ENCODE data around the gene AFAP1.
A peak's percentile ranks its signal among the peaks of the same experiment; 100 is the strongest.

AFAP1 gene

GRCh38 chr4:7763106-7763505, 176.6 kb downstream of the AFAP1 start:
- TF ChIP-seq ZBTB7A (IDR thresholded peaks at IDR 0.05; ENCODE audit: low read depth) (no peak), CREB1 (IDR thresholded peaks at IDR 0.05; ENCODE audit: low read depth) (no peak), USF1 (IDR thresholded peaks at IDR 0.05) (no peak), YY1 (IDR thresholded peaks at IDR 0.05; ENCODE audit: low read depth) (no peak), NFIC (IDR thresholded peaks at IDR 0.05) (no peak), RAD21 (IDR thresholded peaks at IDR 0.05; ENCODE audit: low read depth) (no peak), EGR1 (IDR thresholded peaks at IDR 0.05) (no peak), FOXM1 (IDR thresholded peaks at IDR 0.05; ENCODE audit: borderline replicate concordance, low read depth) (no peak), TCF12 (IDR thresholded peaks at IDR 0.05; ENCODE audit: low read depth) (no peak), CEBPB (IDR thresholded peaks at IDR 0.05) (no peak)

- TF ChIP-seq YY1 (IDR thresholded peaks at IDR 0.05; ENCODE audit: low read depth) (no peak), ZBTB7A (IDR thresholded peaks at IDR 0.05; ENCODE audit: low read depth) (no peak), TCF12 (IDR thresholded peaks at IDR 0.05; ENCODE audit: low read depth) (no peak), TAF1 (IDR thresholded peaks at IDR 0.05; ENCODE audit: low read depth) (no peak), NFIC (IDR thresholded peaks at IDR 0.05) (no peak)
- TF ChIP-seq, protein P1, sequence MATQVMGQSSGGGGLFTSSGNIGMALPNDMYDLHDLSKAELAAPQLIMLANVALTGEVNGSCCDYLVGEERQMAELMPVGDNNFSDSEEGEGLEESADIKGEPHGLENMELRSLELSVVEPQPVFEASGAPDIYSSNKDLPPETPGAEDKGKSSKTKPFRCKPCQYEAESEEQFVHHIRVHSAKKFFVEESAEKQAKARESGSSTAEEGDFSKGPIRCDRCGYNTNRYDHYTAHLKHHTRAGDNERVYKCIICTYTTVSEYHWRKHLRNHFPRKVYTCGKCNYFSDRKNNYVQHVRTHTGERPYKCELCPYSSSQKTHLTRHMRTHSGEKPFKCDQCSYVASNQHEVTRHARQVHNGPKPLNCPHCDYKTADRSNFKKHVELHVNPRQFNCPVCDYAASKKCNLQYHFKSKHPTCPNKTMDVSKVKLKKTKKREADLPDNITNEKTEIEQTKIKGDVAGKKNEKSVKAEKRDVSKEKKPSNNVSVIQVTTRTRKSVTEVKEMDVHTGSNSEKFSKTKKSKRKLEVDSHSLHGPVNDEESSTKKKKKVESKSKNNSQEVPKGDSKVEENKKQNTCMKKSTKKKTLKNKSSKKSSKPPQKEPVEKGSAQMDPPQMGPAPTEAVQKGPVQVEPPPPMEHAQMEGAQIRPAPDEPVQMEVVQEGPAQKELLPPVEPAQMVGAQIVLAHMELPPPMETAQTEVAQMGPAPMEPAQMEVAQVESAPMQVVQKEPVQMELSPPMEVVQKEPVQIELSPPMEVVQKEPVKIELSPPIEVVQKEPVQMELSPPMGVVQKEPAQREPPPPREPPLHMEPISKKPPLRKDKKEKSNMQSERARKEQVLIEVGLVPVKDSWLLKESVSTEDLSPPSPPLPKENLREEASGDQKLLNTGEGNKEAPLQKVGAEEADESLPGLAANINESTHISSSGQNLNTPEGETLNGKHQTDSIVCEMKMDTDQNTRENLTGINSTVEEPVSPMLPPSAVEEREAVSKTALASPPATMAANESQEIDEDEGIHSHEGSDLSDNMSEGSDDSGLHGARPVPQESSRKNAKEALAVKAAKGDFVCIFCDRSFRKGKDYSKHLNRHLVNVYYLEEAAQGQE (IDR thresholded peaks at IDR 0.05; ENCODE audit: low read depth): no peak
These were observed 177.2 kb downstream of the AFAP1 start for GRCh38 chr4:7762376-7763030.

- no peak for TF ChIP-seq TAF1 (IDR thresholded peaks at IDR 0.05; ENCODE audit: low read depth)
- no peak for TF ChIP-seq ZBTB7A (IDR thresholded peaks at IDR 0.05; ENCODE audit: low read depth)
- TF ChIP-seq RAD21 (IDR thresholded peaks at IDR 0.05; ENCODE audit: low read depth): peak; percentile 61
- no peak for TF ChIP-seq EGR1 (IDR thresholded peaks at IDR 0.05)
- TF ChIP-seq YY1 (IDR thresholded peaks at IDR 0.05; ENCODE audit: low read depth): no peak
- TF ChIP-seq CREB1 (IDR thresholded peaks at IDR 0.05; ENCODE audit: low read depth): no peak
- TF ChIP-seq USF1 (IDR thresholded peaks at IDR 0.05): no peak
- TF ChIP-seq FOXM1 (IDR thresholded peaks at IDR 0.05; ENCODE audit: borderline replicate concordance, low read depth): no peak
These were observed 177.9 kb downstream of the AFAP1 start for GRCh38 chr4:7761720-7762119.

DNA sequence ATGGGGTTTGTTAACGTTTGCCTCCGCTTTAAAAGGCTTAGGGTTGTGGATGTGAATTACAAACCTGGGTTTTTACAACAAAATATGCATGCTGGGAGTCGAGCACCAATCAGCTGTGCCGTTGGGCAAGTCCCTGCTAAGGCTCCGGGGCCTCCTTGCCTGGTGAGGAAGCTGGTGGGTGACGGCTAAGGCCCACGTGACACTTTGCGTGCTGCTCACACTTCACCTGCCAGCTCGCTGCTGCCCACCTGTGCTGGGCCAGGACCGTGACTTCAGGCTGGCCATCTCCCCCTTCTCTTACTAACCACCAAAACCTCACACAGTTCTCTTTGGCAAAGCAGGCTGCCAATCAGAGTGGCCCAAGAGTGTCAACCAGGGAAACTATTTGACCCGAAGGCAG, 178.3 kb downstream of the AFAP1 start:
- TF ChIP-seq ZBTB7A (IDR thresholded peaks at IDR 0.05; ENCODE audit: low read depth): no peak
- no peak for TF ChIP-seq TAF1 (IDR thresholded peaks at IDR 0.05; ENCODE audit: low read depth)
- TF ChIP-seq, protein P1 (IDR thresholded peaks at IDR 0.05; ENCODE audit: low read depth): no peak
- no peak for TF ChIP-seq EP300 (IDR thresholded peaks at IDR 0.05; ENCODE audit: borderline replicate concordance)
- TF ChIP-seq CEBPB (IDR thresholded peaks at IDR 0.05): no peak
- no peak for TF ChIP-seq MAX (IDR thresholded peaks at IDR 0.05)
- no peak for TF ChIP-seq RAD21 (IDR thresholded peaks at IDR 0.05; ENCODE audit: low read depth)
- TF ChIP-seq EGR1 (IDR thresholded peaks at IDR 0.05): no peak
- TF ChIP-seq YY1 (IDR thresholded peaks at IDR 0.05; ENCODE audit: low read depth): no peak
- no peak for TF ChIP-seq CREB1 (IDR thresholded peaks at IDR 0.05; ENCODE audit: low read depth)
- no peak for TF ChIP-seq FOXM1 (IDR thresholded peaks at IDR 0.05; ENCODE audit: borderline replicate concordance, low read depth)
- no peak for TF ChIP-seq TEAD4 (IDR thresholded peaks at IDR 0.05)
- no peak for TF ChIP-seq TCF12 (IDR thresholded peaks at IDR 0.05; ENCODE audit: low read depth)
- no peak for TF ChIP-seq USF1 (IDR thresholded peaks at IDR 0.05)
- no peak for TF ChIP-seq NFIC (IDR thresholded peaks at IDR 0.05)

- no peak for TF ChIP-seq USF1 (IDR thresholded peaks at IDR 0.05)
These were observed 179.0 kb downstream of the AFAP1 start for GRCh38 chr4:7760706-7761105.

- TF ChIP-seq YY1 (IDR thresholded peaks at IDR 0.05; ENCODE audit: low read depth): no peak
- no peak for TF ChIP-seq NFIC (IDR thresholded peaks at IDR 0.05)
- TF ChIP-seq MAX (IDR thresholded peaks at IDR 0.05): no peak
- TF ChIP-seq, protein P1 (IDR thresholded peaks at IDR 0.05; ENCODE audit: low read depth): no peak
- TF ChIP-seq EP300 (IDR thresholded peaks at IDR 0.05; ENCODE audit: borderline replicate concordance): no peak
- TF ChIP-seq RAD21 (IDR thresholded peaks at IDR 0.05; ENCODE audit: low read depth): no peak
- no peak for TF ChIP-seq FOXM1 (IDR thresholded peaks at IDR 0.05; ENCODE audit: borderline replicate concordance, low read depth)
These were observed 179.4 kb downstream of the AFAP1 start for GRCh38 chr4:7760228-7760627.
